H1 (cell line): ENCODE results near the gene PSMB1.

Experiments
- CTCF ChIP-seq, 3 experiments: IDR thresholded peaks; 1 replicate in 2 of 3; 2 replicates in 1 of 3; pipeline versions ENCODE4 v1.5.1 to v1.6.1; 2011; ENCODE audit warnings: low read length in 3 of 3, mild to moderate bottlenecking in 3 of 3, inconsistent platforms in 2 of 3, low read depth in 1 of 3, moderate library complexity in 1 of 3; ENCODE audit not compliant: insufficient read depth in 1 of 3; ENCODE audit errors: control extremely low read depth in 1 of 3
- EZH2 ChIP-seq: fragments of 200-600 bp; sonication (generic); IDR thresholded peaks from 2 replicates; pipeline ENCODE4 v1.7.1; 2012; ENCODE audit warnings: low read depth, mild to moderate bottlenecking, moderate library complexity, low read length, inconsistent platforms; ENCODE audit not compliant: severe bottlenecking
- HDAC2 ChIP-seq, 2 experiments: fragments of 300-600 bp in 1 of 2; sonication (generic) in 1 of 2; IDR thresholded peaks; 2 replicates each; pipeline ENCODE4 v1.6.1; 2011 to 2012; ENCODE audit warnings: low read depth in 2 of 2, low read length in 2 of 2, mild to moderate bottlenecking in 2 of 2, moderate library complexity in 2 of 2, borderline replicate concordance in 1 of 2, inconsistent platforms in 1 of 2
- JUN ChIP-seq: IDR thresholded peaks from 2 replicates; pipeline ENCODE4 v1.6.1; 2011; ENCODE audit warnings: low read depth, mild to moderate bottlenecking, improper control_type of control experiment, low read length
- POLR2A ChIP-seq, 2 experiments: IDR thresholded peaks; 1 replicate in 1 of 2; 2 replicates in 1 of 2; pipeline ENCODE4 v1.6.1; 2011; ENCODE audit warnings: low read depth in 2 of 2, low read length in 2 of 2, mild to moderate bottlenecking in 2 of 2; ENCODE audit errors: control extremely low read depth in 1 of 2
- TAF1 ChIP-seq: IDR thresholded peaks from 2 replicates; pipeline ENCODE4 v1.6.1; 2011; ENCODE audit warnings: mild to moderate bottlenecking, low read depth, low read length

DNA sequence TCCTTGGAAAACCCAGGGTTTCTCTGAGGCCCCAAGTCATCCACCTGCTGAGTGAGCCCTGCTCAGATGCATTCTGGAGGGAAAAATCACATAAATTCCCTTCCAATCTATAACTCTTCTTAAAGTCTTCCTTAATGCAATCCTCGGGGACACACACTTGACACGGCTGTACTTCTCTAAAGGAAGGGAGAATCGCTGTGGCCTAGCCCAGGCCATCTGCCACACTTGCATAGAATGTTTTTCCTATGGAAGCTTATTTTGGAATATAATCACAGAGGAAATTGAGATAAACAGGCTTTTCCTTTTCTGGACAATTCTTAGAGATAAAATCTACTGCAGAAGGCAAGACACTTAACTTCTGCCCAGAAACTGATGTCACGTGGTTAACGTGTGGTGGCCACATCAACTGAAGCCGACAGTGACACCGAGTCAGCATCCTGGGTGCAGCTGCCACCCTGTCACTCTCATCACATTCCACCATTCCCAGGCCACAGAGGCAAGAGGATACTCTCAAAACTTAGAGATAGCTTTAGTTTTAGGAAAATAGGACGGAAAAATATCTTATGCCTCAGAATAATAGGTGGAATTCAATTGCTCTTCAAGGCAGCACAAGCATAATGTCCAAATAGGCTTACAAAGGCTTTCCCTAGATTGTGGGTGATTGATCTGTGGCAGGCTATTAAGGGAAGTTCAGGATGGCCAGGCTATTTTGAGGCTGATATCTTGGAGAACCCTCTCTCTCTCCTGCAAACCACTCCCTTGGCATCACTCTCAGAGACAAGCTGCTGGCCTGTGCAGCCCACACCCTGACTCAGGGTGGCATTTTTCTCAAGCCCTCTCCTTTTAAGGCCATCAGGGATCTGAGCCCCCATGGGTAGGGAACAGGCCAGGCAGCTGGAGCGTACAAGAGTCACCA lies 29.6 kb downstream of the PSMB1 start:
- TF ChIP-seq CTCF (IDR thresholded peaks at IDR 0.05; ENCODE audit: control extremely low read depth in 1 of 3, insufficient read depth in 1 of 3, low read depth in 1 of 3, low read length in 3 of 3) (no peak), POLR2A (IDR thresholded peaks at IDR 0.05; ENCODE audit: control extremely low read depth in 1 of 2, low read depth in 2 of 2, low read length in 2 of 2) (no peak), EZH2 (no peak), HDAC2 (IDR thresholded peaks at IDR 0.05; ENCODE audit: borderline replicate concordance in 1 of 2, low read depth in 2 of 2, low read length in 2 of 2) (no peak), TAF1 (no peak), JUN (no peak)
